ENCODE data around the gene SLC2A5. TPM values are rescaled to one million over a fixed set of nuclear protein-coding genes. Genes with fewer than 3 reads are reported as not detected.

SLC2A5 gene
- total and polyA plus RNA-seq, 2 donors (not counting 3 experiments of a cell fraction or from before 2014, with no cell fraction given) = not detected

GRCh38 chr1:9038338-9038650 is 31.1 kb downstream of the SLC2A5 start:
- intact Hi-C loops (cut with micrococcal nuclease) = no loop called here
- Histone ChIP-seq H3K27me3 (ENCODE audit: control insufficient read depth in 2 of 2, insufficient read depth in 2 of 2, low read length in 2 of 2) (peaks cover 3 to 12% of the 10 kb centered on the region in 2 experiments), H3K4me1 (ENCODE audit: control insufficient read depth, extremely low read depth, insufficient read depth, low read length) (no peaks in the 10 kb centered on the region), H3K27ac (ENCODE audit: insufficient read depth, low read depth, low read length) (no peak overlapping the region), H3K9me3 (replicated peaks; ENCODE audit: control insufficient read depth, insufficient read depth, low read length) (no peaks in the 10 kb centered on the region), H4K20me1 (replicated peaks; ENCODE audit: control insufficient read depth, extremely low read depth, insufficient read depth, low read length) (no peaks in the 10 kb centered on the region), H3K36me3 (ENCODE audit: control insufficient read depth in 2 of 2, extremely low read depth in 1 of 2, insufficient read depth in 2 of 2, low read length in 2 of 2) (no peaks in the 10 kb centered on the region), H3K4me3 (replicated peaks in 1 of 3; ENCODE audit: insufficient read depth in 1 of 3, low read depth in 1 of 3, low read length in 3 of 3) (no peak overlapping the region), H3K79me2 (ENCODE audit: control insufficient read depth, insufficient read depth, low read length) (no peaks in the 10 kb centered on the region), H2AFZ (ENCODE audit: low read depth, low read length) (no peak overlapping the region), H3K9ac (replicated peaks; ENCODE audit: extremely low read depth, insufficient read depth, low read length) (no peak overlapping the region), H3K4me2 (ENCODE audit: insufficient read depth, low read length) (no peak overlapping the region), H3K9me1 (replicated peaks; ENCODE audit: control insufficient read depth, extremely low read depth, insufficient read depth, low read length) (no peaks in the 10 kb centered on the region)
- POLR2A ChIA-PET = no interaction called here
- DNase-seq (ENCODE audit: low read depth, low spot score) (no peak), FAIRE-seq (no peak)
- no TSS peak for BruUV-seq (replicated peaks)
- TF ChIP-seq CTCF (IDR thresholded peaks at IDR 0.05; ENCODE audit: extremely low read depth in 1 of 2, insufficient read depth in 1 of 2, low read depth in 1 of 2, low read length in 2 of 2) = no peak
- TF ChIP-seq POLR2AphosphoS5 (IDR thresholded peaks at IDR 0.05; ENCODE audit: insufficient read depth, low read depth, low read length) = no peak
- no peak for TF ChIP-seq POLR2A (IDR thresholded peaks at IDR 0.05; ENCODE audit: low read depth, low read length)
- TF ChIP-seq EZH2 (IDR thresholded peaks at IDR 0.05; ENCODE audit: borderline replicate concordance, low read depth, low read length, severe bottlenecking) = no peak
- no peak for TF ChIP-seq JUN (IDR thresholded peaks at IDR 0.05; ENCODE audit: borderline replicate concordance, insufficient read depth, insufficient read length, low read depth)
- TF ChIP-seq FOS (IDR thresholded peaks at IDR 0.05; ENCODE audit: borderline replicate concordance, insufficient read depth, low read length) = no peak
- no peak for TF ChIP-seq MYC (IDR thresholded peaks at IDR 0.05; ENCODE audit: low read depth, low read length)
- no peak for TF ChIP-seq MAX (IDR thresholded peaks at IDR 0.05; ENCODE audit: insufficient read depth, insufficient read length)
- no peak for TF ChIP-seq GATA2 (IDR thresholded peaks at IDR 0.05; ENCODE audit: insufficient read depth, insufficient read length, low read depth, low read length)
- dilution Hi-C loops (cut with MboI; ENCODE audit: extremely low pct_ligation_motif_present, low sequenced_read_pairs) = no loop called here
- CTCF ChIA-PET = interaction anchor here (0.6 to 1.6 kb wide), 4 partner anchors 10 to 63 kb away, joined by 3 to 5 read pairs (median 4); no protein-coding TSS in a partner anchor

Data from endothelial cell of umbilical vein (primary cell).